Suprapubic skin (tissue), 4 donors: ENCODE measurements around the gene ISG15. TPM values are rescaled to one million over a fixed set of nuclear protein-coding genes. Genes with fewer than 3 reads are reported as not detected.

Experiments used
- DNase-seq, 2 donors: peaks; one replicate each; pipeline ENCODE4 v3.0.0-alpha.2; 2019; ENCODE audit warnings: low spot score in 2 of 2
- H3K27ac ChIP-seq: fragments of 200-600 bp; sonication (generic); one replicate; pipeline ENCODE4 v1.5.1; 2019
- H3K27me3 ChIP-seq: fragments of 200-600 bp; sonication (generic); one replicate; pipeline ENCODE4 v1.5.1; 2019
- H3K36me3 ChIP-seq: fragments of 200-600 bp; sonication (generic); one replicate; pipeline ENCODE4 v1.5.1; 2019
- H3K4me1 ChIP-seq: fragments of 200-600 bp; sonication (generic); one replicate; pipeline ENCODE4 v1.5.1; 2019
- H3K4me3 ChIP-seq: fragments of 200-600 bp; sonication (generic); one replicate; pipeline ENCODE4 v1.5.1; 2019; ENCODE audit warnings: mild to moderate bottlenecking
- H3K9me3 ChIP-seq: fragments of 200-600 bp; sonication (generic); one replicate; pipeline ENCODE4 v1.5.1; 2019
- CTCF ChIP-seq, 2 donors: fragments of 200-600 bp in 1 of 2; fragments of 450-650 bp in 1 of 2; sonication (generic) in 1 of 2; IDR thresholded peaks; one replicate each; pipeline ENCODE4 v1.5.1; 2016 to 2019; ENCODE audit warnings: antibody characterized with exemption in 2 of 2, mild to moderate bottlenecking in 1 of 2, moderate library complexity in 1 of 2
- EP300 ChIP-seq: sonication (generic); formaldehyde crosslinking; IDR thresholded peaks from one replicate; pipeline ENCODE4 v1.6.1; 2017; ENCODE audit warnings: antibody characterized with exemption
- POLR2A ChIP-seq, 2 donors: fragments of 450-650 bp; IDR thresholded peaks; one replicate each; pipeline ENCODE4 v1.6.1; 2017; ENCODE audit warnings: antibody characterized with exemption in 2 of 2, mild to moderate bottlenecking in 2 of 2, moderate library complexity in 2 of 2
- POLR2AphosphoS5 ChIP-seq, 3 donors: sonication (generic); formaldehyde crosslinking; IDR thresholded peaks; one replicate each; pipeline ENCODE4 v1.6.1; 2017; ENCODE audit warnings: antibody characterized with exemption in 3 of 3
- WGBS: methylation state at CpG from one replicate; pipeline ENCODE4 v1.1.5; 2018; 5-methylcytosine and 5-hydroxymethylcytosine counted together
- total RNA-seq, 4 donors: library from RNA; depleted of rRNA; stranded (reverse); fragments of >200 nt; gene quantifications; one replicate each; pipeline ENCODE4 v1.1.0, GENCODE V29; 2016

Gene ISG15
- total RNA-seq, 4 donors from 2014 or later, result 5.4 to 10.1 (median 7.9) TPM

GRCh38 chr1:995665-996633, 17.3 kb upstream of the ISG15 start:
- H3K4me3 ChIP-seq, result no peak overlapping the region
- no peak for TF ChIP-seq POLR2AphosphoS5 (IDR thresholded peaks at IDR 0.05)
- TF ChIP-seq POLR2A (IDR thresholded peaks at IDR 0.05), result no peak
- TF ChIP-seq CTCF (IDR thresholded peaks at IDR 0.05), result no peak
- TF ChIP-seq EP300, result no peak
- no peaks in the 10 kb centered on the region for H3K9me3 ChIP-seq
- WGBS, result 35% methylated on average over 22 of the region's 30 CpGs
- DNase-seq, result peak; percentile 61 to 72
- peaks cover 35% of the 10 kb centered on the region for H3K4me1 ChIP-seq
- H3K27ac ChIP-seq, result no peak overlapping the region
- H3K36me3 ChIP-seq, result no peaks in the 10 kb centered on the region
- H3K27me3 ChIP-seq, result peaks cover 62% of the 10 kb centered on the region

GRCh38 chr1:996851-997712, 16.2 kb upstream of the ISG15 start:
- peaks cover 44% of the 10 kb centered on the region for H3K4me1 ChIP-seq
- H3K4me3 ChIP-seq, result no peak overlapping the region
- WGBS, result 62% methylated on average over 13 of the region's 24 CpGs
- TF ChIP-seq POLR2AphosphoS5 (IDR thresholded peaks at IDR 0.05) (no peak), CTCF (IDR thresholded peaks at IDR 0.05) (no peak), EP300 (no peak), POLR2A (IDR thresholded peaks at IDR 0.05) (no peak)
- DNase-seq, result peak; percentile 67 to 74
- H3K27ac ChIP-seq, result no peak overlapping the region
- peaks cover 65% of the 10 kb centered on the region for H3K27me3 ChIP-seq
- H3K9me3 ChIP-seq, result no peaks in the 10 kb centered on the region
- H3K36me3 ChIP-seq, result no peaks in the 10 kb centered on the region

- H3K4me3 ChIP-seq, result no peak overlapping the region
- no peak for TF ChIP-seq POLR2A (IDR thresholded peaks at IDR 0.05)
- no peak for TF ChIP-seq CTCF (IDR thresholded peaks at IDR 0.05)
- TF ChIP-seq POLR2AphosphoS5 (IDR thresholded peaks at IDR 0.05), result no peak
- no peak for TF ChIP-seq EP300
- H3K9me3 ChIP-seq, result no peaks in the 10 kb centered on the region
- 100% methylated on average over 1 of the region's 3 CpGs for WGBS
- H3K27me3 ChIP-seq, result peaks cover 61% of the 10 kb centered on the region
- peaks cover 44% of the 10 kb centered on the region for H3K4me1 ChIP-seq
- H3K27ac ChIP-seq, result no peak overlapping the region
- no peaks in the 10 kb centered on the region for H3K36me3 ChIP-seq
- DNase-seq, result no peak
These were observed 15.6 kb upstream of the ISG15 start for GRCh38 chr1:997713-997992.

- H3K4me3 ChIP-seq, result peak overlapping the region; percentile 56
- H3K4me1 ChIP-seq, result peaks cover 48% of the 10 kb centered on the region
- H3K27me3 ChIP-seq, result peaks cover 65% of the 10 kb centered on the region
- no peak for TF ChIP-seq POLR2A (IDR thresholded peaks at IDR 0.05)
- no peak for TF ChIP-seq POLR2AphosphoS5 (IDR thresholded peaks at IDR 0.05)
- TF ChIP-seq CTCF (IDR thresholded peaks at IDR 0.05), result no peak
- TF ChIP-seq EP300, result no peak
- no peaks in the 10 kb centered on the region for H3K36me3 ChIP-seq
- H3K27ac ChIP-seq, result no peak overlapping the region
- no peaks in the 10 kb centered on the region for H3K9me3 ChIP-seq
- peak; percentile 64 to 80 for DNase-seq
- WGBS, result 71% methylated on average over 21 of the region's 75 CpGs
These were observed 15.1 kb upstream of the ISG15 start for GRCh38 chr1:997993-998744.
